GM10266 (cell line): ENCODE data around the gene PTPRD.

Source experiments
- DNase-seq: peaks from one replicate; pipeline ENCODE4 v3.0.0; 2012; ENCODE audit errors: extremely low spot score
- TF ChIP-seq, protein P1 (sequence below): IDR thresholded peaks from 2 replicates; pipeline ENCODE4 v1.5.1; 2012; ENCODE audit warnings: mild to moderate bottlenecking, low read depth; ENCODE audit not compliant: control insufficient read depth, insufficient read depth; ENCODE audit errors: missing control alignments

PTPRD gene

GRCh38 chr9:8349901-8350300 lies 2262.9 kb downstream of the PTPRD start:
- no peak for DNase-seq
- TF ChIP-seq, protein P1, sequence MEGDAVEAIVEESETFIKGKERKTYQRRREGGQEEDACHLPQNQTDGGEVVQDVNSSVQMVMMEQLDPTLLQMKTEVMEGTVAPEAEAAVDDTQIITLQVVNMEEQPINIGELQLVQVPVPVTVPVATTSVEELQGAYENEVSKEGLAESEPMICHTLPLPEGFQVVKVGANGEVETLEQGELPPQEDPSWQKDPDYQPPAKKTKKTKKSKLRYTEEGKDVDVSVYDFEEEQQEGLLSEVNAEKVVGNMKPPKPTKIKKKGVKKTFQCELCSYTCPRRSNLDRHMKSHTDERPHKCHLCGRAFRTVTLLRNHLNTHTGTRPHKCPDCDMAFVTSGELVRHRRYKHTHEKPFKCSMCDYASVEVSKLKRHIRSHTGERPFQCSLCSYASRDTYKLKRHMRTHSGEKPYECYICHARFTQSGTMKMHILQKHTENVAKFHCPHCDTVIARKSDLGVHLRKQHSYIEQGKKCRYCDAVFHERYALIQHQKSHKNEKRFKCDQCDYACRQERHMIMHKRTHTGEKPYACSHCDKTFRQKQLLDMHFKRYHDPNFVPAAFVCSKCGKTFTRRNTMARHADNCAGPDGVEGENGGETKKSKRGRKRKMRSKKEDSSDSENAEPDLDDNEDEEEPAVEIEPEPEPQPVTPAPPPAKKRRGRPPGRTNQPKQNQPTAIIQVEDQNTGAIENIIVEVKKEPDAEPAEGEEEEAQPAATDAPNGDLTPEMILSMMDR = no peak

DNA sequence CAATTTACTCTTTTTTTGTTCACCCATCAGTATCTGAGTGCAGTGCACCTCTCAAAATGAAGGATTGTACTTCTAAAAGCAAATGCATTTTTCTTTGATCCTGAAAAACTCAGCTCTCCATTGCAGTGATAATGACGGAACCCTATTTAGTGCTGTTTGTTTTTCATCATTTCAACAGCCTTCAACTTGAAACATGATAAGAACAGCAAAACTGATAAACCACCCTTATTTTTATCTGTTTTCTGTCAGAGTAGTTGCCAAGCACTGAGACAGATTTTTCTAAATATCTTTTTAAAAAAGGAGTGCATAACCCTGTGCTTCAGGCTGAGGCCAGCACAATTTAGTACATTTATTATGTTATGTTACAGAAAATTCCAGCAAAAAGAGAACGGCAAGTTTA lies 2263.4 kb downstream of the PTPRD start:
- TF ChIP-seq, protein P1 = no peak
- DNase-seq = no peak

DNA sequence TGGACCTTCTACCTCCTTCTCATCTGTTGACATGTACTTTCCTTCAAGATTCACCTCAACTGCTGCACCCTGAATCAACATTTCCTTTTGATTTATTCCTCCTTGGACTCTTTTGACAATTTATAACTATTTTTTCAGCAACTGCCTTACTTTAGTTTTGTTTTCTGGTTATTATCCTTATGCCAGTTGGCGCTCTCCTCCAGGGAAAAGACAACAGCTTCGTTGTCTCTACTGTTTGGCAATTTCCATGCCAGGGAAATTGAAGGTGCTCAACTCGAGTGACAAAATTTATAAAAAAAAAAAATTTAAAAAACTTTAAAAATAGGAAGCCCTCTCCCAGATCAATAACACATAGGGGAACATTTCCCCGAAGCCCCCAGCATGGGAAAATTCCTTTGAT lies 2264.0 kb downstream of the PTPRD start:
- DNase-seq = no peak
- TF ChIP-seq, protein P1 = no peak

DNA sequence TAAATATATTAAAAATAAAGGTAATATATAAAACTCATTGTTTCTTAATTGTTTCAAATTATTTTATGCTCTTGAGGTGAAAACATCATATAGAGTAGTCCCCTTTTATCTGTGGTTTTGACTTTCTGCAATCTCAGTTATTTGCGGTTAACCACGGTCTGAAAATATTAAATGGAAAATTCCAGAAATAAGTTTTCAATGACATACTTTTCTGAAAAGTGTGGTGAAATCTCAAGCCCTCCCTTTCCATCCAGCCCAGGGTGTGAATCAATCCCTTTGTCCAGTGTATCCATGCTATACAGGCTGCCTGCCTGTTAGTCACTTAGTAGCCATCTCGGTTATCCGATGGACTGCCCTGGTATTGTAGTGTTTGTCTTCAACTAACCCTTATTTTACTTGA lies 2266.5 kb downstream of the PTPRD start:
- TF ChIP-seq, protein P1 = no peak
- DNase-seq = no peak

GRCh38 chr9:8338767-8339510 lies 2273.9 kb downstream of the PTPRD start:
- DNase-seq = no peak
- TF ChIP-seq, protein P1 = no peak

- TF ChIP-seq, protein P1 = no peak
- no peak for DNase-seq
Observed at GRCh38 chr9:8337834-8338766, 2274.7 kb downstream of the PTPRD start.
